RPMI8226 (cell line): ENCODE measurements around the gene PSORS1C2.
A peak's percentile ranks its signal among the peaks of the same experiment; 100 is the strongest.
"Not testable (repeated sequence)": the region's sequence is repeated elsewhere in the genome, so short reads cannot be mapped to it uniquely, and the experiment has no call there.

ENCODE experiments used
- DNase-seq: peaks from one replicate; pipeline ENCODE4 v3.0.0-alpha.2; 2015

Gene PSORS1C2

GRCh38 chr6:31165064-31165832, 26.4 kb upstream of the PSORS1C2 start:
- not testable (repeated sequence) for DNase-seq

GRCh38 chr6:31164475-31165063, 25.7 kb upstream of the PSORS1C2 start:
- DNase-seq: not testable (repeated sequence)

- peak; percentile 44 for DNase-seq
Measured at GRCh38 chr6:31163922-31164321, 25.1 kb upstream of the PSORS1C2 start.

- DNase-seq: no peak
Measured at GRCh38 chr6:31162463-31163165, 23.7 kb upstream of the PSORS1C2 start.

- no peak for DNase-seq
Measured at GRCh38 chr6:31161216-31162126, 22.6 kb upstream of the PSORS1C2 start.

- peak; percentile 48 for DNase-seq
Measured at GRCh38 chr6:31158863-31159855, 20.3 kb upstream of the PSORS1C2 start.

GRCh38 chr6:31158140-31158862, 19.4 kb upstream of the PSORS1C2 start, which contains the start of gene TCF19:
TSS of gene TCF19 (plus strand) at chr6:31158589. CDS start at chr6:31159470, 881 bp downstream.
- DNase-seq: peak; percentile 100

GRCh38 chr6:31157513-31158139, 18.8 kb upstream of the PSORS1C2 start, which contains the start of gene CCHCR1:
TSS of gene CCHCR1 (minus strand) at chr6:31157802. CDS start at chr6:31157600, 202 bp downstream.
- no peak for DNase-seq

GRCh38 chr6:31156641-31157040, 17.8 kb upstream of the PSORS1C2 start:
- DNase-seq: no peak

GRCh38 chr6:31154436-31154835, 15.6 kb upstream of the PSORS1C2 start:
- DNase-seq: no peak

GRCh38 chr6:31152781-31153180, 13.9 kb upstream of the PSORS1C2 start:
- no peak for DNase-seq

GRCh38 chr6:31149827-31150447, 11.1 kb upstream of the PSORS1C2 start:
- DNase-seq: no peak

GRCh38 chr6:31145386-31145785, 6.5 kb upstream of the PSORS1C2 start:
- DNase-seq: no peak

GRCh38 chr6:31144970-31145340, 6.1 kb upstream of the PSORS1C2 start:
- DNase-seq: no peak

- no peak for DNase-seq
Measured at GRCh38 chr6:31144296-31144969, 5.6 kb upstream of the PSORS1C2 start.

- DNase-seq: no peak
Measured at GRCh38 chr6:31143148-31143547, 4.3 kb upstream of the PSORS1C2 start.

GRCh38 chr6:31142361-31142761, 3.5 kb upstream of the PSORS1C2 start:
- no peak for DNase-seq

- no peak for DNase-seq
Measured at GRCh38 chr6:31140643-31141042, 1.8 kb upstream of the PSORS1C2 start.

GRCh38 chr6:31139599-31139998, 733 bp upstream of the PSORS1C2 start:
- no peak for DNase-seq
